Esophagus squamous epithelium (tissue), 5 donors: ENCODE data around the gene SGCE. TPM values are rescaled to one million over a fixed set of nuclear protein-coding genes. Genes with fewer than 3 reads are reported as not detected.

ENCODE experiments used
- DNase-seq: peaks from one replicate; lab custom pipeline; 2025; lab: John Stamatoyannopoulos, UW
- H3K27ac ChIP-seq, 4 donors: fragments of 200-600 bp; sonication (generic); one replicate each; pipeline ENCODE4 v1.5.1; 2016 to 2019; ENCODE audit warnings: mild to moderate bottlenecking in 1 of 4
- H3K27me3 ChIP-seq, 4 donors: fragments of 200-600 bp; sonication (generic); 1 replicate in 3 of 4; 2 replicates in 1 of 4; pipeline versions ENCODE4 v1.5.1 to v1.6.0; 2017 to 2021; ENCODE audit warnings: antibody characterized with exemption in 1 of 4
- H3K36me3 ChIP-seq, 3 donors: fragments of 200-600 bp; sonication (generic); one replicate each; pipeline ENCODE4 v1.5.1; 2016 to 2019
- H3K4me1 ChIP-seq, 3 donors: fragments of 200-600 bp; sonication (generic); one replicate each; pipeline ENCODE4 v1.5.1; 2017 to 2019
- H3K4me3 ChIP-seq, 4 donors: fragments of 200-600 bp; sonication (generic); 1 replicate in 3 of 4; 2 replicates in 1 of 4; pipeline ENCODE4 v1.5.1; 2016 to 2019; ENCODE audit warnings: mild to moderate bottlenecking in 2 of 4, moderate library complexity in 1 of 4
- H3K9me3 ChIP-seq, 3 donors: fragments of 200-600 bp; sonication (generic); one replicate each; pipeline ENCODE4 v1.5.1; 2016 to 2019
- CTCF ChIP-seq, 6 experiments: fragments of 450-650 bp in 4 of 6; fragments of 200-600 bp in 2 of 6; sonication (generic) in 2 of 6; IDR thresholded peaks; one replicate each; pipeline ENCODE4 v1.5.1; 2016 to 2019; ENCODE audit warnings: antibody characterized with exemption in 6 of 6, mild to moderate bottlenecking in 4 of 6, moderate library complexity in 4 of 6
- POLR2A ChIP-seq, 4 donors: fragments of 450-650 bp; IDR thresholded peaks; one replicate each; pipeline ENCODE4 v1.6.1; 2017; ENCODE audit warnings: antibody characterized with exemption in 4 of 4, mild to moderate bottlenecking in 4 of 4, moderate library complexity in 3 of 4
- WGBS, 2 donors: methylation state at CpG; one replicate each; pipeline ENCODE4 v1.1.5; 2018; 5-methylcytosine and 5-hydroxymethylcytosine counted together
- intact Hi-C: fragments of 100-400 bp; cut with DNase I; formaldehyde crosslinking; loops from one replicate; pipeline ENCODE4 v1.15.0; 2022
- total RNA-seq, 4 donors: library from RNA; depleted of rRNA; stranded (reverse); fragments of >200 nt; gene quantifications; one replicate each; pipeline ENCODE4 v1.1.0, GENCODE V29; 2016
- donor health status: DM: yes; HTN: yes; CAD: no.

Gene SGCE
- total RNA-seq, 4 donors from 2014 or later: 0.38 to 44.8 (median 13.2) TPM

- H3K27ac ChIP-seq: no peak overlapping the region
- no peaks in the 10 kb centered on the region for H3K9me3 ChIP-seq
Observed at GRCh38 chr7:94547126-94547525, 108.8 kb downstream of the SGCE start.

GRCh38 chr7:94540428-94540827 is 115.5 kb downstream of the SGCE start:
- intact Hi-C loops: no loop called here
- peaks cover 0 to 36% (median 0%) of the 10 kb centered on the region in 3 donors for H3K36me3 ChIP-seq
- WGBS, 2 donors: 67 to 94% methylated on average over 1 of the region's 1 CpG
- no peak for DNase-seq
- H3K4me1 ChIP-seq: no peaks in the 10 kb centered on the region
- no peaks in the 10 kb centered on the region for H3K27me3 ChIP-seq
- H3K27ac ChIP-seq: no peak overlapping the region
- H3K9me3 ChIP-seq: no peaks in the 10 kb centered on the region
- TF ChIP-seq POLR2A (IDR thresholded peaks at IDR 0.05) (no peak), CTCF (IDR thresholded peaks at IDR 0.05) (no peak)
- H3K4me3 ChIP-seq: no peak overlapping the region

More at GRCh38 chr7:94547126-94547525, 108.8 kb downstream of the SGCE start:
- H3K4me3 ChIP-seq: no peak overlapping the region
- no peak for TF ChIP-seq POLR2A (IDR thresholded peaks at IDR 0.05)
- no peaks in the 10 kb centered on the region for H3K4me1 ChIP-seq
- intact Hi-C loops: no loop called here
- no peak for DNase-seq
- H3K27me3 ChIP-seq: no peaks in the 10 kb centered on the region
- 50 to 58% methylated on average over 1 of the region's 1 CpG for WGBS, 2 donors
- peaks cover 0 to 8% (median 0%) of the 10 kb centered on the region in 3 donors for H3K36me3 ChIP-seq

Other genes starting within 250 kb of the SGCE start
- 10 to 100 TPM in 2 of 4 donors, 1 to 10 TPM in 2; 2.3 to 28.3 (median 10.8) TPM for gene CASD1, start 146.3 kb downstream of the SGCE start, total RNA-seq